NT2/D1 (cell line): ENCODE results near the gene CCDC198.

Source experiments
- SUZ12 ChIP-seq: IDR thresholded peaks from 2 replicates; pipeline ENCODE4 v1.6.1; 2011; ENCODE audit not compliant: insufficient read length, insufficient read depth; ENCODE audit errors: extremely low read depth
- YY1 ChIP-seq: IDR thresholded peaks from 2 replicates; pipeline ENCODE4 v1.6.1; 2011; ENCODE audit not compliant: insufficient read length, insufficient read depth

DNA sequence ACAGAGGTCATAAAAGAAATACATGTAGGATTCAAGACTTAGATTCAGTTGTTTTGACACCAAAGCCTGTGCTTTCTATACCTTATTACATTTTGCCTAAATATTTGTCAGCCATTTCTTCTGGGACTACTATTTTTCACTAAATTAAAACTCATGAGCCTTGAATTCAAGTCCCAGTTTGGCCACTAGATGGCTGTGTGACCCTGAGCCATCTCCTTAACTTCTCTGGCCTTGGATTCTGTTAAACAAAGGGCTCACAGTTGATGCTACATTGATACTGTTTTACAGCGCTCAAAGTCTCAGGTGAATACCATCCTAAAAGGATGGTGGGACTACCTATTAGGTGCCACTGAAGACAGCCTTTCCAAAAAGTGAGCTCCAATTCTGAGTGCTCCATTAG is 39.6 kb upstream of the CCDC198 start:
- TF ChIP-seq YY1 (no peak), SUZ12 (no peak)
